Colonic mucosa (tissue), 4 donors: ENCODE results near the gene SCUBE2. TPM values are rescaled to one million over a fixed set of nuclear protein-coding genes. Genes with fewer than 3 reads are reported as not detected.
"Not testable (repeated sequence)": the region's sequence is repeated elsewhere in the genome, so short reads cannot be mapped to it uniquely, and the experiment has no call there.

ENCODE experiments used
- DNase-seq: peaks from one replicate; pipeline ENCODE4 v3.0.0-alpha.2; 2020
- H3K27ac ChIP-seq: fragments of 200-600 bp; one replicate; pipeline ENCODE4 v1.8.0; 2021
- H3K27me3 ChIP-seq: fragments of 200-600 bp; one replicate; pipeline ENCODE4 v1.8.0; 2021
- H3K36me3 ChIP-seq: fragments of 200-600 bp; one replicate; pipeline ENCODE4 v1.8.0; 2021
- H3K4me1 ChIP-seq: fragments of 200-600 bp; one replicate; pipeline ENCODE4 v1.8.0; 2021; ENCODE audit warnings: mild to moderate bottlenecking
- H3K4me3 ChIP-seq: fragments of 200-600 bp; one replicate; pipeline ENCODE4 v1.8.0; 2021
- H3K9ac ChIP-seq, 2 donors: one replicate each; pipeline ENCODE4 v1.7.0; 2013; ENCODE audit warnings: control low read depth in 2 of 2, low read depth in 2 of 2, low read length in 2 of 2
- H3K9me3 ChIP-seq: fragments of 200-600 bp; one replicate; pipeline ENCODE4 v1.8.0; 2021
- intact Hi-C: fragments of 100-400 bp; cut with DNase I; formaldehyde crosslinking; loops from one replicate; pipeline ENCODE4 v1.14.1; 2022
- total RNA-seq, 2 donors: library from RNA; stranded (reverse); fragmentation: NEBNext Ultra II Directional in 1 of 2; extraction: Animal tissue kit (Norgen Biotek cat#: 25700) in 1 of 2; gene quantifications; one replicate each; pipeline ENCODE4 v1.2.1, GENCODE V29; 2021
- TF ChIP-seq, protein P1 (sequence below): fragments of 200-600 bp; IDR thresholded peaks from one replicate; pipeline ENCODE4 v1.8.0; 2022; ENCODE audit warnings: antibody characterized with exemption, mild to moderate bottlenecking
- donor health status: healthy.
- donor health status: DM: no; HTN: no; CAD: no.
- donor health status: DM: no; HTN: no; CAD: no.

The SCUBE2 gene
- total RNA-seq, 2 donors from 2014 or later, result 2.5 to 7.5 TPM

DNA sequence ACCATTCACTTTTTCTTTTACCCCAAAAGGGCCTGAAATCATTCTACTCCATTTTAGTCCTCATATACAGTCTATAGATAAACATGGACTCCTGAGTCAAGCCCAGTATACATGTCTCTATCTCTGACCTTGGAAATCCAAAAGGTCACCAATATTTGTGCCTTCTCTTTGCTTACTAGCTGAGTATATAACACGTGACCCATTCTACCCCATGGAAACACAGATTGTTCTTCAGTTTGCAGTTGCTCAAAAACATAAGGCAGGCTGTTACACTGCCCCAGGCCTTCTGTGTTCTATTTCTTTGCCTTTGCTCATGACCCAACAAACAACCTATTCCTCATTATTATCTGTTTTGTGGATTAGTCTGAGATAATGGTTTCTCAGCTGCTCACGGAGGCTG, 93.4 kb downstream of the SCUBE2 start:
- H3K27me3 ChIP-seq, result peaks cover 9% of the 10 kb centered on the region
- no peaks in the 10 kb centered on the region for H3K4me1 ChIP-seq
- no peak overlapping the region for H3K9ac ChIP-seq
- H3K27ac ChIP-seq, result no peak overlapping the region
- TF ChIP-seq, protein P1, sequence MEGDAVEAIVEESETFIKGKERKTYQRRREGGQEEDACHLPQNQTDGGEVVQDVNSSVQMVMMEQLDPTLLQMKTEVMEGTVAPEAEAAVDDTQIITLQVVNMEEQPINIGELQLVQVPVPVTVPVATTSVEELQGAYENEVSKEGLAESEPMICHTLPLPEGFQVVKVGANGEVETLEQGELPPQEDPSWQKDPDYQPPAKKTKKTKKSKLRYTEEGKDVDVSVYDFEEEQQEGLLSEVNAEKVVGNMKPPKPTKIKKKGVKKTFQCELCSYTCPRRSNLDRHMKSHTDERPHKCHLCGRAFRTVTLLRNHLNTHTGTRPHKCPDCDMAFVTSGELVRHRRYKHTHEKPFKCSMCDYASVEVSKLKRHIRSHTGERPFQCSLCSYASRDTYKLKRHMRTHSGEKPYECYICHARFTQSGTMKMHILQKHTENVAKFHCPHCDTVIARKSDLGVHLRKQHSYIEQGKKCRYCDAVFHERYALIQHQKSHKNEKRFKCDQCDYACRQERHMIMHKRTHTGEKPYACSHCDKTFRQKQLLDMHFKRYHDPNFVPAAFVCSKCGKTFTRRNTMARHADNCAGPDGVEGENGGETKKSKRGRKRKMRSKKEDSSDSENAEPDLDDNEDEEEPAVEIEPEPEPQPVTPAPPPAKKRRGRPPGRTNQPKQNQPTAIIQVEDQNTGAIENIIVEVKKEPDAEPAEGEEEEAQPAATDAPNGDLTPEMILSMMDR, result no peak
- H3K9me3 ChIP-seq, result no peaks in the 10 kb centered on the region
- H3K4me3 ChIP-seq, result no peak overlapping the region
- H3K36me3 ChIP-seq, result no peaks in the 10 kb centered on the region
- intact Hi-C loops, result no loop called here
- no peak for DNase-seq

DNA sequence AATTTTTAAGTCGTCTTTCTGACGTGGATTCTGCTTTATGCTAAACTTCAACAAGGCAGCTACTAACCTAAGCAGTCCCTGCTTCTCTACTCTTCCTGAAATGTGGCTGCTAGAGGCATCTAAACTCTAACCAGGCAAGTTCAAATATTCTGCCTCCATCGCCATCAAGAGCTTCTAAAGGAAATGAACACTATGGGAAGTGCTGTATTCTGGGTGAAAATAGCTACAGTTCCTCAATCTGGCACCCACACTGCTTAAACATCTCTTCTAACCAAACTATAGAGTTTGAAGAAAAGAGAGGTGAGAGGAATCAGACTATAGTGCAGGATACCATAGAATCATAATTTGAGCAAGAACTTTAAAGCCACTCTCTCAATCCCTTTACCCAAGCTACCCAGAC, 93.9 kb downstream of the SCUBE2 start:
- intact Hi-C loops, result no loop called here
- Histone ChIP-seq H3K9me3 (no peaks in the 10 kb centered on the region), H3K27ac (no peak overlapping the region), H3K4me1 (no peaks in the 10 kb centered on the region), H3K4me3 (no peak overlapping the region), H3K27me3 (peaks cover 3% of the 10 kb centered on the region), H3K9ac (no peak overlapping the region), H3K36me3 (no peaks in the 10 kb centered on the region)
- TF ChIP-seq, protein P1, result no peak
- no peak for DNase-seq

DNA sequence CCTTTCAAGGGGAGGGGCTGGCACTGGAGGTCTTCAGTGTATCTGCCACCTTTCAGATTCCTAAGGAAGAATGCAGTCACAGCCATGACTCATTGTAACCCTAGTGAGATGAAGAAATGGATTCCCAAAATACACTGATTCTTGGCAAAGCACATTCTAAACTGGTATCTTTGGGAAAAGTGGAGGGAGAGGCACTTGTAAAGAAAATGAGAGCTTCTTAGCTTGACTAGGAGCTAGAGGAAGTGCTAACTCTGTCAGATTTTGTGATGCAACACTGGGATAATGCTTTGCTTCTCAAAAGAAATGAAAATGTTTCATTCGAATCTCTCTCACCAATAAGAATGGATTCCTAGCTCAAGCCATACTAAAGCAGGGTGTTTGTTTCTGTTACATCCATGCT, 101.9 kb downstream of the SCUBE2 start:
- Histone ChIP-seq H3K9ac (no peak overlapping the region), H3K9me3 (no peaks in the 10 kb centered on the region), H3K27me3 (no peaks in the 10 kb centered on the region), H3K4me3 (no peak overlapping the region), H3K36me3 (no peaks in the 10 kb centered on the region), H3K27ac (no peak overlapping the region), H3K4me1 (no peaks in the 10 kb centered on the region)
- no peak for DNase-seq
- intact Hi-C loops, result no loop called here
- TF ChIP-seq, protein P1, result no peak

DNA sequence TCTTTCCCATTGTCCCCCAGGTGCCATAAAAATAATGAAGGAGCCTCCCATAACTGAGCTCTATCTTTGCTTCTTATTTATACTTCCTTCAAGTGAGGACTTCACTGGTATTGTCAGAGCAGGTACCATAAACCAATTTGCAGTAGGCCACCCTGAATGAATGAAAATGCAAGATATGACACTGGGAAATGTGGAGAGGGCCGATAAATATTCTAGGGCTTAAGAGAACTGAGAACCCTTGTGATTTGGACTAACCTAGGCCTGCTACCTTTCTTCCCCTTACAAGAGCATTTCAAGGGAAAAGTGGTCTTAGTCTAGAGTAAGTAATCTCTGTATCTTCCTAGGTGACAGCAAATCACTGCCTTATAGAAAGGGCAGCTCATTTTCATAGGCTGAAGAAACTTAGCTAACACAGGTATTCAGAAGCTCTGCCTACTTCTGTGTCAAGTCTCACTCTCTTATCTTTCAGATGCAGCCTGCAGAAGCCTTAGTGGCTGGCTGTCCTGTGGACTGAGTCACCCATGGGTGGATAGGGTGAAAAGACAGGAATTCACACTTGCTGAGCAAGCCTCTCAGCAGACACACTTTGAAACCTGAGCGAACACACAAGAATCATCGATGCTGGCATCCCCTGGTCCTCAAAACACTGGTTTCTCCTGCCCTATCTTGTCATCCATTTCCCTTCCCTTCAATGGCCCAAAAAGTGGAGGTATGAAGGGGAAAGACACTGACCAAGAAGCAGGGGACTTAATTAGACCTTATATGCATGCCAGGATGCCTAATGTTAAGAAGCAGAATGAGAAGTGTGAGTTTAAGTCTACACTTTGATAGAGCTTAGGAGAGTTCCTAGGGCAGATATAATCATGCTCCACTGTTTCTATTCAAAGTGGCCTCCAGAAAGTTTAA, 102.8 kb downstream of the SCUBE2 start:
- Histone ChIP-seq H3K9me3 (no peaks in the 10 kb centered on the region), H3K4me1 (no peaks in the 10 kb centered on the region), H3K36me3 (no peaks in the 10 kb centered on the region), H3K27ac (no peak overlapping the region), H3K4me3 (no peak overlapping the region), H3K27me3 (no peaks in the 10 kb centered on the region), H3K9ac (no peak overlapping the region)
- intact Hi-C loops, result no loop called here
- no peak for DNase-seq
- TF ChIP-seq, protein P1, result no peak

DNA sequence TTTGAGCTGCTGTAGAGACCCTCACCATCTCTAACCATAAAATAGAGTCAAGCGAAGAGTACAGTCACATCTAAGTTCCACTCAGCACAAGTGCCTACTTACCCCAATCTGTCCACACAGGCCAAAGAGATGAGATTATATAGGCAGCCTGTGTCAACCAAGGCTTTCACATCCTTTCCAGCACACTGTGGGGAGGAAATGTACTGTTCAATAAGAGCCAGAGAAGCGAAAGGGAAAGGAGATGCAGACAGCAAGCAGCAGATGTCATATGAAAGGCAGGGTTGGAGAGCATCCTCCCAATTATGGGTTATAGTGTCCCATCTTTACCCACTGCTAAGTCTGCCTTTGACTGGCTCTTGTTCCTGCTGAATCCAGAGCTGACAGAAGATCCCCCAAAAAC, 104.0 kb downstream of the SCUBE2 start:
- DNase-seq, result no peak
- intact Hi-C loops, result no loop called here
- H3K4me3 ChIP-seq, result no peak overlapping the region
- H3K4me1 ChIP-seq, result no peaks in the 10 kb centered on the region
- TF ChIP-seq, protein P1, result no peak
- H3K9me3 ChIP-seq, result no peaks in the 10 kb centered on the region
- no peak overlapping the region for H3K27ac ChIP-seq
- H3K9ac ChIP-seq, result no peak overlapping the region
- no peaks in the 10 kb centered on the region for H3K27me3 ChIP-seq
- H3K36me3 ChIP-seq, result no peaks in the 10 kb centered on the region

DNA sequence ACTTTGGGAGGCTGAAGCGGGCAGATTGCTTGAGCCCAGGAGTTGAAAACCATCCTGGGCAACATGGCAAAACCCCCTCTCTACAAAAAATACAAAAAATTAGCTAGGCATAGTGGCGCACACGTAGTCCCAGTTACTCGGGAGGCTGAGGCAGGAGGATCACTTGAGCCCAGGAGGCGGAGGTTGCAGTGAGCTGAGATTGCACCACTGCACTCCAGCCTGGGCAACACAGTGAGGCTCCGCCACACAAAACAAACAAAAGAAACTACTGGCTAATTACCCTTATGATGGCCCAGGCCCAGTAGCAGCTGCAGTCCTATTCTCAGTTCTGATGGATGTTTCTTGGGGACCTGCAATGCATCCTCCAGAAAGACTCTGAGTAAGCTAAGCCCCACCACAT, 104.6 kb downstream of the SCUBE2 start:
- H3K9ac ChIP-seq, H3K9me3 ChIP-seq, H3K27me3 ChIP-seq, DNase-seq, H3K36me3 ChIP-seq, H3K4me3 ChIP-seq, H3K27ac ChIP-seq, intact Hi-C loops, H3K4me1 ChIP-seq: not testable (repeated sequence)
